Activated CD4-positive, alpha-beta T cell treated with anti-CD3 and anti-CD28 coated beads, Interleukin-2, amount 50 U/mL, for 16 hours (primary cell): Measurements from ENCODE around the gene UBE2A.

ENCODE experiments used
- DNase-seq: peaks from one replicate; pipeline ENCODE4 v3.0.0-alpha.2; 2020

UBE2A gene

DNA sequence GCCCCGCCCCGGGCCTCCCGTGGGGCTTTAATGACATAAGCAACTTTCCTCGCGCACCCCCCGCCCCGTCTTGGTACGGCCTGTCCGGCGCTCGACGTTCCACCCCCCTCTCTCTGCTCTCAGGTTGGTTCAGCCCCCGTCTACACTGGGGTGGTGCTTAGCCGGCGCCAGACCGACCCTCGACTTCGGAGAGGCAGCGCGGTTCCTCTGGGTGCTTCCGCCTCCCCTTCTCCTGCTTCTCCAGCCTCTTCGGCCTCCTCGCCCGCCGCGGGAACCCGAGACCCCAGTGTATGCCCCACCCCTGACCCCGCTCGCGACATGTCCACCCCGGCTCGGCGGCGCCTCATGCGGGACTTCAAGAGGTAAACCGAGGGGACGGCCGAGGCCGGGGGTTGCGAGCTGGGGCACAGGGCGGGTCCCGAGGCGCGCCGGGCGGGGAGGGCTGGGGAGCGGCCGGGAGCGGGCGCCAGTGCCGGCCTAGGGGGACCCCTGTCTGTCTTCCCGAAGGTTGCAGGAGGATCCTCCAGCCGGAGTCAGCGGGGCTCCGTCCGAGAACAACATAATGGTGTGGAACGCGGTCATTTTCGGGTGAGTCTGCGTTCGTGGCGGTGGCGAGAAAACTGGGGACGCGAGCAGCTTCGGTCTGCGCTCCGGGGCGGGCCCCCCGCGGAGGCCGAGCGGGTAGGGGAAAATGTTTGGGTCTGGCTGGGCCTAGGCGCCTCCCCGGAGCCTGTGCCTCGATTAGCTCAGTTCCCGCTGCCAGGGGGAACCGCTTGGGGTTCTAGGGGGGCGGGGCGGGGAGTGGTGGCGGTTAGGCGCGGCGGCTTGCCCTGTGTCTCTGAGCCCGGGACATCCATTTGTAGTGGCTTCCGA is at the start of gene UBE2A:
TSS of gene UBE2A (plus strand) at position 170 of the 873 bp plus-strand sequence. CDS start at position 319, 149 bp downstream.
- DNase-seq: peak; percentile 88

- no peak for DNase-seq
These were observed 44.8 kb upstream of the UBE2A start for GRCh38 chrX:119529345-119530276.

- no peak for DNase-seq
These were observed 36.9 kb upstream of the UBE2A start for GRCh38 chrX:119537487-119537886.

DNA sequence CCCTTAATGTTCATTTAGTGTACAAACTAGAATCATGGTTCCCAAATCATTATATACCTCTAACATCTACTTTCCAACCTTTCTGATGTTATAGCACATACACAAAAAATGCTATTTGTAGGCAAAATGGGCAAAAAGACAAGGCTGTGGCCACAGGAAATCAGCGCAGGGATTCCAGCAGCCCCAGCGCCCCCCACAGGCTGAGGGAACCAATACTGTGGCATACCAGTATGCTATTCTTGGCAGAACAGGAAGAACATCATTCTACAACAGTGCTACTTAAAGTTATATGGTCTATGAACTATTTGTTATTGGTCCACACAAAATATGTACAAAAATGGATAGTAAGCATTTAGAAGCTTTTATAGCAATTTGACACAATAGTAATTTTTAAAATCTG is 34.5 kb upstream of the UBE2A start:
- DNase-seq: no peak

GRCh38 chrX:119541188-119541587 is 33.2 kb upstream of the UBE2A start:
- DNase-seq: no peak

GRCh38 chrX:119549327-119550016 is 24.9 kb upstream of the UBE2A start:
- no peak for DNase-seq

DNA sequence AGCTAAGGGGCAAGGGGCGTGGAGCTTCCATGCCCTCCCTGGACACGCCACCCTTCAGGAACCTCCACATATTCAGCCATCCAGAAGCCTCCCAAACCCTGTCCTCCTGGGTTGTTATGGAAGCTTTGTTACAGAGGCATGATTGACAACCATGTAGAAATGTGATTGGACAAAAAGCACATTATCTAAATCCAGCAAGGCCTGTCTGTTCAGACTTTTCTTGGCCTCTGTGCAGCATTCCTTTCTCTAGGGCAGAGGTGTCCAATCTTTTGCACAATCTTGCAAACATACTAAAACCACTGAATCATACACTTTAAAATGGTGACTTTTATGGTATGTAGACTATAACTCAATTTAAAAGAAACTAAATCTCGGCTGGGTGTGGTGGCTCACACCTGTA is 21.9 kb upstream of the UBE2A start:
- DNase-seq: no peak

DNA sequence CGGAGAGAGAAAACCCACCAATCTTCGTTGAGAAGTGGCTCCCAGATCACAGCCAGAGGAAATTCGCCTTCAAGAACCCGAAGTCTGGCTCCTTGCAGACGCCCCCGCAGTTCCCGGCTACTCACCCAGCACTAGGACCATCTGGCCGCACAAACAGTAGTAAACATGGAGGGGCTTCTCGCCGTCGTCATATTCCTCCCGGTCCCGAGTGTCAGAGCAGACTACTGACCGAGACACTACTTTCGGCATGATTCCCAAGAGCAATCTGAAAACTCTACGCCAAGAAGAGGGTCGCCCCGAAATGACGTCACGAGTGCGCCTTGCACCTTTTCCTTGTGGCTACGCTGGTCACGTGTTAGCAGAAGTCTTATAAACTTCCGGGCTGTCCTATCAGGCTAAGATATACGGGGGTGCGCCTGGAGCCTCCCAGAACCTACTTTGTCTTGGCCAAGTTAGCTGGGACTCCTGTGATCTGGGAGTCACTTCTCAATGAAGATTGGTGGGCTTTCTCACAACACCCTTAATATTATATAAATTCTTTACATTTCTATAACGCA is 9.2 kb upstream of the UBE2A start, which contains the start of gene STEEP1:
TSS of gene STEEP1 (minus strand) at position 303 of the 557 bp plus-strand sequence. CDS start at position 249, 54 bp downstream.
- peak; percentile 89 for DNase-seq

DNA sequence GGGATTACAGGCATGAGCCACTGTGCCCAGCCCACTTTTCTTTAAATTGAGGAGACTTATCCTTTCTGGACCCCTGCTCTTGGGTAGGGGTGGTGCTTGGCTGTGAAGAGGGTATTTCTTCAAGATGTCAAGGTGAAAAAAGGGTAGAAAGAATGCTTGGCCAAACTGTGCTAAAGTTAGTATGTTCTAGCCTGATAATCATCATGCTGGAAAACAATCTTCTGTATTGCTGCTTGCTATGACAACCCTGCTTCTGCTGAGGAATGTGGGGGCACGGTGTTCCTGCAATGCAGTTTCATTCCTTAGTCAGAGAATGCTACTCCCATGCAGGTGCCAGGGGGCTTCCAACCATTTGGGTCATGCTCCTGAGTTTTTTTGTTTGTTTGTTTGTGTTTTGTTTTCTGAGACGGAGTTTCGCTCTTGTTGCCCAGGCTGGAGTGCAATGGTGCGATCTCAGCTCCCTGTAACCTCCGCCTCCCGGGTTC is 4.0 kb upstream of the UBE2A start:
- DNase-seq: no peak

- DNase-seq: no peak
These were observed 1.1 kb upstream of the UBE2A start for GRCh38 chrX:119573222-119573621.

GRCh38 chrX:119573840-119574393 is 446 bp upstream of the UBE2A start:
- peak; percentile 7 for DNase-seq

DNA sequence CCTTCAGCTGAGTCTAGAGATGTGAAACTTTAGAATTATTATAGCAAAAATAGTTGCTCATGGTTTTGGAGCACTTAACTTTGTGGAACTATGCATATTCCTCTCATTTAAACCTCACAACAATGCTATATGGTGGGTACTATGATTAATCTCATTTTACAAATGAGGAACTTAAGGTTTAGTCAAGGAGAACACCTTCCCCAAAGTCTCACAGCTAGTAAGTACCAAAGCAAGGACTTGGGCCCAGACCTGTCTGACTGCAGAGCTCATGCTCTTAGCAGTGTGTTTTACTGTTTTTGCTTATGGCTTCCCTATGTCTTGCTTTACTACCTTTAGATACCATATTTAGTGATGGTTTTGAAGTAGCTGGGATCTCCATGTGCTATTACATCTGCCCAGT is 5.1 kb downstream of the UBE2A start:
- DNase-seq: no peak

- DNase-seq: peak; percentile 46
These were observed 9.2 kb downstream of the UBE2A start for GRCh38 chrX:119583431-119584059.

GRCh38 chrX:119589810-119590209 is 15.4 kb downstream of the UBE2A start:
- no peak for DNase-seq

DNA sequence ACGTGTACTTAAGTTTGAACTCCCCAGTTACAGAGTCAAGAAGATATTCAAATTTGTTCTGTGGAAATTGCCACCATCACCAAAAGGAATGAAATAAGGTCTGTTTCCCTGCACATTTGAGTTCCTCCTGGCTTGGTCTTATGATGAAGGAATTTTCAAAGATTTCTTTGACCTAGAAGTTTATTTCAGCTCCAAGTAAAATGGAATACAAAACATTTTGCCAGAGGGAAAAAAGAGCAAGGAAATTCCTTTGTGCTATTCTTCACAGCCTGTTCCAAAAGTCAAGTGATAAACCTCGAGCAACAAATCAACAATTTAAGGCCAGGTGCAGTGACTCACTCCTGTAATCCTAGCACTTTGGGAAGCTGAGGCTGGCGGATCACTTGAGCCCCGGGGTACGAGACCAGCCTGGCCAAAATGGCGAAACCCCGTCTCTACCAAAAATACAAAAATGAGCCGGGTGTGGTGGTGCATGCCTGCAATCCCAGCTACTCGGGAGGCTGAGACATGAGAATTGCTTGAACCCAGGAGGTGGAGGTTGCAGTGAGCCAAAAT is 28.4 kb downstream of the UBE2A start:
- no peak for DNase-seq

- no peak for DNase-seq
These were observed 30.6 kb downstream of the UBE2A start for GRCh38 chrX:119604766-119605463.

DNA sequence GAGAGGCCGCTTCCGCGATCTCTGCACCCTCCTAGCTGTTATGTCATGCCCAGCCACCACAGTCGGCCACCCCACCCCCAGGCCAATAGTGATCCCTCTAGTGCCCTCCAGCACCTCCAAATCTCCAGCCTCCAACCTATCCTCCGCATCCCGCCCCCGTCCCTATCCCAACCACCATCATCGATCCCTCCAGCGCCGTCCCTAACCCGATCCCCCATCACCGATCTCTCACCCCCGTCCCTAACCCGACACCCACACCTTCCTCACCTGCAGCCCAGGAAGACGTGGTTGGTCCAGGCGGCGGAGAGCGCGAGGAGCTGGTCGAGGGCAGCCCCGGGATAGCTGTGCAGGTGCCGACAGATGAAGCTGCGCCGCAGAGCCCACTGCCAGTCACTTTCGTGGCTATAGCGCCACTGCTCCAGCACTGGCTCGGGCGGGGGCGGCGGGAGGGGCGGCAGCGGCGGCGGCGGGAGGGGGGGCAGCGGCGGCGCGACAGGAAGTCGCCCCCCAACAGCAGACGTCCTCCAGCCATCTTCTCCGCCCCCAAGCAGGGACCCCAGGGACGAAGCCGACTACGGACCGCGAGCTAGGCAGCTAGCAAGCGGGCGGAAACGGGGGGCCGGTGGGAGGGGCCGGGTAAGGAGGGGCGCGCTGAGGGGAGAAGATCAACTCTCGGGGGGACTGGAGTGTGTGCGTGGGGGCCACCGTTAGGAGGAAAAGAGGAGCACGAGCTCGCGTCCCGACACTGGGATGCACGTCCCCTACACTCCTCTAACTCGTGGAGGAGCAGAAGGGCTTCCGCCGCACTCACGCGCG is 31.3 kb downstream of the UBE2A start:
- peak; percentile 19 for DNase-seq

GRCh38 chrX:119606280-119607017 is 32.1 kb downstream of the UBE2A start, which contains the start of gene NKRF:
Gene NKRF (minus strand): TSS chrX:119606424.
- DNase-seq: peak; percentile 91

GRCh38 chrX:119607018-119607389 is 32.6 kb downstream of the UBE2A start:
- no peak for DNase-seq
